Loucy (cell line): ENCODE data around the gene MTARC2.

Source experiments
- CTCF ChIP-seq: fragments of 200-600 bp; sonication (generic); conservative IDR thresholded peaks from 2 replicates; pipeline ENCODE4 v1.5.1; 2014; ENCODE audit warnings: mild to moderate bottlenecking, antibody characterized with exemption, low read length
- EZH2phosphoT487 ChIP-seq: fragments of 200-600 bp; IDR thresholded peaks from 2 replicates; pipeline ENCODE4 v1.6.1; 2018; ENCODE audit warnings: antibody characterized with exemption, mild to moderate bottlenecking, moderate library complexity, borderline replicate concordance

- TF ChIP-seq EZH2phosphoT487 (no peak), CTCF (no peak)
These were observed 6.2 kb downstream of the MTARC2 start for GRCh38 chr1:220754212-220754917.
